Rectal smooth muscle tissue (tissue), 1 donor: ENCODE data around the gene KLK15.

Experiments
- H3K27ac ChIP-seq: one replicate; pipeline ENCODE4 v1.7.0; 2013; ENCODE audit warnings: low read depth, low read length, inconsistent platforms
- H3K27me3 ChIP-seq: one replicate; pipeline ENCODE4 v1.7.0; 2013; ENCODE audit warnings: low read length; ENCODE audit not compliant: control insufficient read depth, insufficient read depth
- H3K36me3 ChIP-seq: one replicate; pipeline ENCODE4 v1.7.0; 2013; ENCODE audit warnings: low read length; ENCODE audit not compliant: control insufficient read depth, insufficient read depth
- H3K4me1 ChIP-seq: one replicate; pipeline ENCODE4 v1.7.0; 2013; ENCODE audit warnings: low read length; ENCODE audit not compliant: control insufficient read depth, insufficient read depth
- H3K4me3 ChIP-seq: one replicate; pipeline ENCODE4 v1.7.0; 2013; ENCODE audit warnings: low read length
- H3K9ac ChIP-seq: one replicate; pipeline ENCODE4 v1.7.0; 2013; ENCODE audit warnings: low read length

Gene KLK15

GRCh38 chr19:50796634-50797428 is 36.5 kb downstream of the KLK15 start:
- Histone ChIP-seq H3K4me1 (no peaks in the 10 kb centered on the region), H3K36me3 (peaks cover 9% of the 10 kb centered on the region), H3K27ac (no peak overlapping the region), H3K4me3 (no peak overlapping the region), H3K9ac (no peak overlapping the region), H3K27me3 (no peaks in the 10 kb centered on the region)

- Histone ChIP-seq H3K27ac (no peak overlapping the region), H3K4me3 (no peak overlapping the region), H3K27me3 (no peaks in the 10 kb centered on the region), H3K4me1 (no peaks in the 10 kb centered on the region), H3K9ac (no peak overlapping the region), H3K36me3 (peaks cover 9% of the 10 kb centered on the region)
Observed at GRCh38 chr19:50796128-50796633, 37.2 kb downstream of the KLK15 start.

GRCh38 chr19:50795664-50796073 is 37.7 kb downstream of the KLK15 start:
- no peak overlapping the region for H3K9ac ChIP-seq
- H3K36me3 ChIP-seq, result peaks cover 9% of the 10 kb centered on the region
- H3K27me3 ChIP-seq, result no peaks in the 10 kb centered on the region

GRCh38 chr19:50794876-50795663 is 38.3 kb downstream of the KLK15 start:
- H3K4me3 ChIP-seq, result no peak overlapping the region
- no peak overlapping the region for H3K9ac ChIP-seq
- H3K27ac ChIP-seq, result no peak overlapping the region
- no peaks in the 10 kb centered on the region for H3K27me3 ChIP-seq
- H3K36me3 ChIP-seq, result peaks cover 9% of the 10 kb centered on the region
- no peaks in the 10 kb centered on the region for H3K4me1 ChIP-seq

More at GRCh38 chr19:50795664-50796073, 37.7 kb downstream of the KLK15 start:
- no peak overlapping the region for H3K4me3 ChIP-seq
- H3K27ac ChIP-seq, result no peak overlapping the region
- no peaks in the 10 kb centered on the region for H3K4me1 ChIP-seq

DNA sequence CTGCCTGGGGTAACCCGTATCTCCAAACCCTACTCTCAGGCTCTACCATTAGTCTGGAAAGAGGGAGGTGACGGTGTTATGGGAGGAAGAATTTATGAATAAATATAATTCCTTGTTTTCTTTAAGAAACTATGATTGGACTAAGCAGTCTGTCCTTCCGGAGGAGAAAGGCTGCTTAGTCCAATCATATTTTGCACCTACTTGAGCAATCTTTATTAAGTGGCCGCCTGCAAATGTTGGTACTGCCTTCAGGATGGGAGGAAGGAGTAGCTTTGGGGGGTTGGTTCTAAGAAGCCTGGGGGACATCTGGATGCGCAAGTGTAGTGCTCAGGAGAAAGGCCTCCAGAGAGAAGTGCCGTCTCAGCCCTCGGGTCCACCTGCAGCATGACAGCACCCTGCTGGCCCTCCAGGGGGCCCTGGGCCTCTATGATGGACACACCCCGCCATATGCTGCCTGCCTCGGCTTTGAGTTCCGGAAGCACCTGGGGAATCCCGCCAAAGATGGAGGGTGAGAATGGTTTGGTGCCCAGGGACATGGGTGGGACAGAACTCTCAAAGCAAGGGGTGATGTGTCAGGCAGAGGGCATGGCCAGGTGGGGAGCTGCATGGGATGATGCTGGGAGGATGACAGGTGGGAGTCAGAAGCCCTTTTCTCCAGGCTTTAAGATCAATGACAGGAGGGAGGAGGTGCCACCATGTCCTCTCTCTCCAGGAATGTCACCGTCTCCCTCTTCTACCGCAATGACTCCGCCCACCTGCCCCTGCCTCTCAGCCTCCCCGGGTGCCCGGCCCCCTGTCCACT is 39.1 kb downstream of the KLK15 start:
- Histone ChIP-seq H3K4me1 (no peaks in the 10 kb centered on the region), H3K9ac (no peak overlapping the region), H3K27ac (no peak overlapping the region), H3K36me3 (peaks cover 9% of the 10 kb centered on the region), H3K4me3 (no peak overlapping the region), H3K27me3 (no peaks in the 10 kb centered on the region)

DNA sequence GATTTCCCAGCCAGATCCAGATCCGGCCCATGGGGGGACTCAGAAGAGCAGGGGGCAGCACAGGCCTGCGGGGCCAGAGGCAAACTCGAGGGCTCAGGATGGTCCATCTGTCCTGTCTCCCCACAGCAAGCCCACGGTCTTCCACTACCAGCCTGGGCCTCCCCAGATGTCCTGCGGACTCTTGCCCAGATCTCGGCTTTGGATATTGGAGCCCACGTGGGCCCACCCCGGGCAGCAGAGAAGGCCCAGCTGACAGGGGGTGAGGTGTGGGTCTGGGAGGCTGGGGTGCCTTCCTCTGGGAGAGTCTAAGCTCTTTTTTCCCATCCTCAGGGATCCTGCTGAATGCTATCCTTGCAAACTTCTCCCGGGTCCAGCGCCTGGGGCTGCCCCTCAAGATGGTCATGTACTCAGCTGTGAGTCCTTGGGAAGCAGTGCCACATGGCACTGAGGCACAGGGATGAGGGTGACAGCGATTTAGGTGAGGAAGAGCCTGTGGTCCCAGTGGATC is 39.8 kb downstream of the KLK15 start:
- no peak overlapping the region for H3K27ac ChIP-seq
- no peak overlapping the region for H3K9ac ChIP-seq
- H3K36me3 ChIP-seq, result peaks cover 9% of the 10 kb centered on the region
- H3K4me3 ChIP-seq, result no peak overlapping the region
- H3K4me1 ChIP-seq, result no peaks in the 10 kb centered on the region
- H3K27me3 ChIP-seq, result no peaks in the 10 kb centered on the region

DNA sequence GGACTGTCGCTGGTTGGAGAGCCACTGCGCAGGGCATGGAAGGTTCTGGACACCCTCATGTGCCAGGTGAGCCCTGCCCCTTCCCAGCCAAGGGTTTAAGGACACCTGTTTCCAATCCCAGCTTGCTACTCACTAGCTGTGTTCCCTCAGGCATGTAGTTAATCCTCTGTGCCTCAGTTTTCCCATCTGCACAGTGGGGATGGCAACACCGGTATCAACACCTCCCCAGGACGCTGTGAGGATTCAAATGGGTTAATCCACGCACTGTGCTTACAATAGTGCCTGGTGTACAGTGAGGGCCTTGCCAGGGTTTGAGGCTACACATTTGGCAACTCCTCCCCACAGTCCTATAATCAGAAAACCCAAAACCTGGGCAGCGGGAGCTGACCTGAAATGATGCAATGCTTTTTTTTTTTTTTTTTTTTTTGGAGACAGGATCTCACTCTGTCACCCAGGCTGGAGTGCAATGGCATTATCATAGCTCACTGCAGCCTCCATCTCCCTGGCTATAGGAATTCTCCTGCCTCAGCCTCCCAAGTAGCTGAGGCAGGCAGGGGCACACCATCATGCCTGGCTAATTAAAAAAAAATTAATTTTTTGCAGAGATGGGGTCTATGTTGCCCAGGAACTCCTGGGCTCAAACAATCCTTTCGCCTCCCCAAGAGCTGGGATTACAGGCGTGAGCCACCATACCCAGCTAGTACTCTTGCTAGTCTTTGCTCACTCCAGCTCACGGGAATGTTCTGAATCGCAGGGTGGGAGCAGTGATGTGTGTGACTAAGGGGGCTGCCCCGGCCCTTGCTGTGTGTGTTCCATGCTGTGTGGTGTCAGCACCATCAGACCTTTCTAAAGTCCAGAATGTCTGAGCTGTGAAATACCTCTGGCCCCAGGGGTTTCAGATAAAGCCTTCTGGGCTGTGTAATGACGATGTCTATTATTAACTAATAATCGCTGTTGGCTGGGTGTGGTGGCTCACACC is 40.8 kb downstream of the KLK15 start:
- Histone ChIP-seq H3K4me1 (no peaks in the 10 kb centered on the region), H3K4me3 (no peak overlapping the region), H3K27me3 (no peaks in the 10 kb centered on the region), H3K27ac (no peak overlapping the region), H3K9ac (no peak overlapping the region), H3K36me3 (no peaks in the 10 kb centered on the region)

- Histone ChIP-seq H3K36me3 (no peaks in the 10 kb centered on the region), H3K27ac (no peak overlapping the region), H3K4me3 (no peak overlapping the region), H3K9ac (no peak overlapping the region), H3K27me3 (no peaks in the 10 kb centered on the region), H3K4me1 (no peaks in the 10 kb centered on the region)
Observed at GRCh38 chr19:50791594-50792271, 41.6 kb downstream of the KLK15 start.

DNA sequence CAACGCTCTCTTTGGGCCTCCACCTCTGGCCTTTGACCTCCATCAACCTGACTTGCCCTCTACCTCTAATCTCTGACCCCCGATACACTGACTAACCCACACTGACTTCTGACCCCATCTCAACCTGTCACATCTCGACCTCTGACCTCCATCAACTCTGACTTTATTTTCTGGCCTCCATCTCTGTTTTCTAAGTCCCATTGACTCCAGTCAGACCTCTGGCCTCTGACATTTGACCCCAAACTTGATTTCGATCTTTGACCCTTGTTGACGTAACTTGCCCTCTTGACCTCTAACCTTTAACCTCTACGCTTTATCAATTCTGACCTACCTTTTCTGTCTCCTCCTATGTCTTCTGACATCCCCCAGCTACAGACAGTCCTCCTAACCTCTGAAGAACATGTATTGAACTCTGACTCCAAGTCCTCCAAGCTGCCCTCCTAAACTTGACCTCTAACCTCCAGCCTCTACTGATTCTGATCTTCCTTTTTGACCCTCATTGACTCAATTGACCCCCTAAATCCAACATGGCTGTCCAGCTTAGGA is 42.4 kb downstream of the KLK15 start:
- Histone ChIP-seq H3K4me3 (no peak overlapping the region), H3K36me3 (no peaks in the 10 kb centered on the region), H3K4me1 (no peaks in the 10 kb centered on the region), H3K27ac (no peak overlapping the region), H3K27me3 (no peaks in the 10 kb centered on the region), H3K9ac (no peak overlapping the region)

GRCh38 chr19:50790396-50790795 is 43.0 kb downstream of the KLK15 start, which contains the start of gene ACP4:
ACP4 (plus strand) TSS chr19:50790415; CDS start chr19:50790415, 0 bp downstream.
- Histone ChIP-seq H3K27ac (no peak within 1 kb of the TSS), H3K4me1 (no peaks in the 10 kb centered on the region), H3K4me3 (no peak within 1 kb of the TSS), H3K27me3 (no peaks in the 10 kb centered on the region), H3K9ac (no peak within 1 kb of the TSS), H3K36me3 (no peaks in the 10 kb centered on the region)
